Gastroesophageal sphincter (tissue), 4 donors: ENCODE results near the gene DDX54. TPM values are rescaled to one million over a fixed set of nuclear protein-coding genes. Genes with fewer than 3 reads are reported as not detected.
"Not testable (repeated sequence)": the region's sequence is repeated elsewhere in the genome, so short reads cannot be mapped to it uniquely, and the experiment has no call there.

ENCODE experiments used
- ATAC-seq: fragments of 150-250 bp; one replicate; pipeline ENCODE4 v1.9.1; 2016; ENCODE audit warnings: mild to moderate bottlenecking, moderate library complexity
- H3K27ac ChIP-seq, 4 donors: fragments of 200-600 bp; sonication (generic) in 3 of 4; 1 replicate in 3 of 4; 2 replicates in 1 of 4; pipeline ENCODE4 v1.5.1; 2016 to 2019
- H3K27me3 ChIP-seq: fragments of 200-600 bp; sonication (generic); one replicate; pipeline ENCODE4 v1.5.1; 2019
- H3K36me3 ChIP-seq, 2 donors: fragments of 200-600 bp; sonication (generic); one replicate each; pipeline ENCODE4 v1.5.1; 2019; ENCODE audit warnings: control low read depth in 1 of 2
- H3K4me1 ChIP-seq, 3 donors: fragments of 200-600 bp; sonication (generic); 1 replicate in 2 of 3; 2 replicates in 1 of 3; pipeline ENCODE4 v1.5.1; 2016 to 2019; ENCODE audit warnings: control low read depth in 2 of 3
- H3K4me3 ChIP-seq, 2 donors: fragments of 200-600 bp; sonication (generic); one replicate each; pipeline ENCODE4 v1.5.1; 2019; ENCODE audit warnings: mild to moderate bottlenecking in 1 of 2, moderate library complexity in 1 of 2
- H3K9me3 ChIP-seq, 3 donors: fragments of 200-600 bp; sonication (generic); one replicate each; pipeline ENCODE4 v1.5.1; 2017 to 2019; ENCODE audit warnings: control low read depth in 2 of 3
- CTCF ChIP-seq, 4 experiments: fragments of 200-600 bp in 2 of 4; fragments of 450-650 bp in 2 of 4; sonication (generic) in 1 of 4; IDR thresholded peaks; one replicate each; pipeline ENCODE4 v1.5.1; 2017 to 2019; ENCODE audit warnings: antibody characterized with exemption in 4 of 4, mild to moderate bottlenecking in 2 of 4, moderate library complexity in 2 of 4
- EP300 ChIP-seq: sonication (generic); formaldehyde crosslinking; IDR thresholded peaks from one replicate; pipeline ENCODE4 v1.6.1; 2017; ENCODE audit warnings: antibody characterized with exemption, mild to moderate bottlenecking
- POLR2A ChIP-seq, 2 donors: fragments of 450-650 bp; IDR thresholded peaks; one replicate each; pipeline ENCODE4 v1.6.1; 2017; ENCODE audit warnings: antibody characterized with exemption in 2 of 2, mild to moderate bottlenecking in 2 of 2, moderate library complexity in 1 of 2
- POLR2AphosphoS5 ChIP-seq: sonication (generic); formaldehyde crosslinking; IDR thresholded peaks from one replicate; pipeline ENCODE4 v1.6.1; 2017; ENCODE audit warnings: antibody characterized with exemption
- WGBS, 2 donors: methylation state at CpG; one replicate each; pipeline ENCODE4 v1.1.5; 2018; ENCODE audit warnings: low coverage in 1 of 2; 5-methylcytosine and 5-hydroxymethylcytosine counted together
- total RNA-seq, 4 donors: library from RNA; depleted of rRNA; stranded (reverse); fragments of >200 nt; gene quantifications; one replicate each; pipeline ENCODE4 v1.1.0, GENCODE V29; 2016

The DDX54 gene
- total RNA-seq, 4 donors from 2014 or later: 38.0 to 60.4 (median 53.3) TPM

GRCh38 chr12:113127791-113128199 lies 57.5 kb downstream of the DDX54 start:
- Histone ChIP-seq H3K27ac (no peak overlapping the region), H3K4me3 (no peak overlapping the region), H3K4me1 (no peaks in the 10 kb centered on the region), H3K9me3 (peaks cover 0 to 10% (median 0%) of the 10 kb centered on the region in 3 donors), H3K36me3 (no peaks in the 10 kb centered on the region), H3K27me3 (peaks cover 49% of the 10 kb centered on the region)
- TF ChIP-seq EP300: no peak
- no peak for TF ChIP-seq CTCF (IDR thresholded peaks at IDR 0.05)
- no peak for TF ChIP-seq POLR2A (IDR thresholded peaks at IDR 0.05)
- TF ChIP-seq POLR2AphosphoS5: no peak
- WGBS, 2 donors: no CpG with 5 or more reads among the region's 15 CpGs
- ATAC-seq: no peak

GRCh38 chr12:113120670-113121370 lies 64.5 kb downstream of the DDX54 start:
- Histone ChIP-seq H3K27ac (no peak overlapping the region), H3K4me3 (no peak overlapping the region), H3K9me3 (peaks cover 0 to 16% (median 0%) of the 10 kb centered on the region in 3 donors), H3K4me1 (no peaks in the 10 kb centered on the region), H3K36me3 (no peaks in the 10 kb centered on the region), H3K27me3 (peaks cover 39% of the 10 kb centered on the region)
- no peak for ATAC-seq
- no peak for TF ChIP-seq POLR2AphosphoS5
- WGBS, 2 donors: 60 to 81% methylated on average over 1 to 2 of the region's 3 CpGs

- Histone ChIP-seq H3K4me3 (no peak overlapping the region), H3K4me1 (no peaks in the 10 kb centered on the region), H3K27me3 (peaks cover 45% of the 10 kb centered on the region), H3K27ac (no peak overlapping the region), H3K9me3 (peaks cover 0 to 16% (median 0%) of the 10 kb centered on the region in 3 donors), H3K36me3 (no peaks in the 10 kb centered on the region)
- TF ChIP-seq POLR2AphosphoS5 (no peak), EP300 (no peak), POLR2A (IDR thresholded peaks at IDR 0.05) (no peak), CTCF (IDR thresholded peaks at IDR 0.05) (no peak)
- no peak for ATAC-seq
- 20% methylated on average over 4 of the region's 4 CpGs; no CpG with 5 or more reads in 1 of the 2 donors for WGBS, 2 donors
Observed at GRCh38 chr12:113119980-113120669, 65.2 kb downstream of the DDX54 start.

- H3K36me3 ChIP-seq: no peaks in the 10 kb centered on the region
- TF ChIP-seq POLR2AphosphoS5 (no peak), CTCF (IDR thresholded peaks at IDR 0.05) (no peak)
- H3K27me3 ChIP-seq: peaks cover 63% of the 10 kb centered on the region
- peaks cover 0 to 9% (median 0%) of the 10 kb centered on the region in 3 donors for H3K9me3 ChIP-seq
- WGBS, 2 donors: 91 to 100% methylated on average over 1 of the region's 1 CpG
- no peak overlapping the region for H3K4me3 ChIP-seq
- no peak for ATAC-seq
- H3K4me1 ChIP-seq: no peaks in the 10 kb centered on the region
- no peak overlapping the region for H3K27ac ChIP-seq
Observed at GRCh38 chr12:113118142-113118541, 67.1 kb downstream of the DDX54 start.

- not testable (repeated sequence) for H3K36me3 ChIP-seq, H3K27ac ChIP-seq, ATAC-seq, H3K9me3 ChIP-seq, H3K4me3 ChIP-seq, H3K4me1 ChIP-seq
- WGBS, 2 donors: 50 to 68% methylated on average over 8 of the region's 8 CpGs
- peaks cover 68% of the 10 kb centered on the region for H3K27me3 ChIP-seq
Observed at GRCh38 chr12:113117684-113118083, 67.6 kb downstream of the DDX54 start.

GRCh38 chr12:113116875-113117274 lies 68.4 kb downstream of the DDX54 start:
- Histone ChIP-seq H3K9me3 (no peaks in the 10 kb centered on the region), H3K36me3 (no peaks in the 10 kb centered on the region), H3K4me1 (no peaks in the 10 kb centered on the region), H3K4me3 (no peak overlapping the region), H3K27me3 (peaks cover 75% of the 10 kb centered on the region), H3K27ac (no peak overlapping the region)
- no peak for ATAC-seq
- TF ChIP-seq POLR2A (IDR thresholded peaks at IDR 0.05) (no peak), CTCF (IDR thresholded peaks at IDR 0.05) (no peak), POLR2AphosphoS5 (no peak), EP300 (no peak)
- 47 to 53% methylated on average over 3 of the region's 6 CpGs for WGBS, 2 donors
